Measurements from ENCODE around the gene CFAP61.

DNA sequence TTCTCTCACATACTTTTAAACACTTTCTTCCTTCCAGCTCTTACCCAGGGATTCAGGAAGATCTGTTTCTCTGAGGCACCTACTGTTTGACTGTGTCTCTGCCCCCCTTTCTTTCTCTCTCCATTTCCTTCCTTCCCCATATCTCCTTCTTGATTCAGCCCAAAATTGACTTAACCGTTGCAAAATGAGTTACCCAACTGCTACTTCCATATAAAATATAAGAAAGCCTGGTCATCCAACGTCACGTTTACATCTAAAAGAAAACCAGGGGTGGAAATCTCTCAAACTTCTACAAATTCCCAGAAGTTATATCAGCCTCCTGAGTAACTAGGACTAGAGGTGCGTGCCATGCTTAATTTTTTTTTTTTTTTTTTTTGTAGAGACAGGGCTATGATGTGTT, 220.4 kb downstream of the CFAP61 start:
- TF ChIP-seq CTCF (IDR thresholded peaks at IDR 0.05; ENCODE audit: insufficient read depth, low read depth, low read length) (no peak), EZH2 (IDR thresholded peaks at IDR 0.05; ENCODE audit: insufficient read depth, low read length) (no peak)

All from astrocyte (in vitro differentiated cells and primary cell).